GM21423 (cell line): ENCODE data around the gene MAL.

ENCODE experiments used
- ATAC-seq: cut with Tn5 transposase; IDR thresholded peaks from one replicate; pipeline ENCODE4 v1.9.1; 2021; ENCODE audit warnings: mild to moderate bottlenecking, moderate library complexity; ENCODE audit not compliant: unreplicated experiment

MAL gene

GRCh38 chr2:94995553-94996304, 29.8 kb upstream of the MAL start:
- ATAC-seq, result no peak

- no peak for ATAC-seq
These were observed 29.0 kb upstream of the MAL start for GRCh38 chr2:94996305-94997100.

- no peak for ATAC-seq
These were observed 27.3 kb upstream of the MAL start for GRCh38 chr2:94997981-94998930.

GRCh38 chr2:94999431-94999883, 26.1 kb upstream of the MAL start:
- no peak for ATAC-seq

GRCh38 chr2:95001051-95001562, 24.4 kb upstream of the MAL start:
- ATAC-seq, result no peak

- no peak for ATAC-seq
These were observed 23.8 kb upstream of the MAL start for GRCh38 chr2:95001701-95002100.

GRCh38 chr2:95002498-95002897, 23.0 kb upstream of the MAL start:
- ATAC-seq, result no peak

- ATAC-seq, result no peak
These were observed 21.2 kb upstream of the MAL start for GRCh38 chr2:95004287-95004686.

- no peak for ATAC-seq
These were observed 20.8 kb upstream of the MAL start for GRCh38 chr2:95004711-95005110.

GRCh38 chr2:95005726-95006125, 19.8 kb upstream of the MAL start:
- ATAC-seq, result no peak

GRCh38 chr2:95006588-95006987, 18.9 kb upstream of the MAL start:
- no peak for ATAC-seq

GRCh38 chr2:95007031-95007609, 18.4 kb upstream of the MAL start:
- no peak for ATAC-seq

- ATAC-seq, result no peak
These were observed 17.7 kb upstream of the MAL start for GRCh38 chr2:95007822-95008221.

GRCh38 chr2:95008306-95008705, 17.2 kb upstream of the MAL start:
- no peak for ATAC-seq

- ATAC-seq, result no peak
These were observed 16.5 kb upstream of the MAL start for GRCh38 chr2:95008996-95009395.

- no peak for ATAC-seq
These were observed 16.1 kb upstream of the MAL start for GRCh38 chr2:95009412-95009811.

GRCh38 chr2:95010126-95010525, 15.4 kb upstream of the MAL start:
- no peak for ATAC-seq

GRCh38 chr2:95010718-95011117, 14.8 kb upstream of the MAL start:
- no peak for ATAC-seq

GRCh38 chr2:95012881-95013550, 12.5 kb upstream of the MAL start:
- ATAC-seq, result peak; percentile 80

- no peak for ATAC-seq
These were observed 11.8 kb upstream of the MAL start for GRCh38 chr2:95013726-95014125.
